Measurements from ENCODE around the gene MYO1G.

The MYO1G gene

GRCh38 chr7:44966731-44967538 is 11.9 kb downstream of the MYO1G start:
- DNase-seq (ENCODE audit: low spot score), result no peak

GRCh38 chr7:44965937-44966730 is 12.7 kb downstream of the MYO1G start:
- DNase-seq (ENCODE audit: low spot score), result no peak

GRCh38 chr7:44965441-44965903 is 13.3 kb downstream of the MYO1G start:
- DNase-seq (ENCODE audit: low spot score), result no peak

- DNase-seq (ENCODE audit: low spot score), result no peak
These were observed 13.9 kb downstream of the MYO1G start for GRCh38 chr7:44964831-44965440.

- DNase-seq (ENCODE audit: low spot score), result no peak
These were observed 14.4 kb downstream of the MYO1G start for GRCh38 chr7:44964384-44964830.

- DNase-seq (ENCODE audit: low spot score), result no peak
These were observed 15.2 kb downstream of the MYO1G start for GRCh38 chr7:44963364-44964290.

- no peak for DNase-seq (ENCODE audit: low spot score)
These were observed 16.1 kb downstream of the MYO1G start for GRCh38 chr7:44962483-44963251.

GRCh38 chr7:44961844-44962482 is 16.9 kb downstream of the MYO1G start:
- DNase-seq (ENCODE audit: low spot score), result no peak

- DNase-seq (ENCODE audit: low spot score), result no peak
These were observed 18.7 kb downstream of the MYO1G start for GRCh38 chr7:44960011-44960580.

- DNase-seq (ENCODE audit: low spot score), result peak; percentile 57
These were observed 19.3 kb downstream of the MYO1G start for GRCh38 chr7:44959433-44959951.

- DNase-seq (ENCODE audit: low spot score), result no peak
These were observed 20.0 kb downstream of the MYO1G start for GRCh38 chr7:44958645-44959344.

GRCh38 chr7:44956157-44956766 is 22.6 kb downstream of the MYO1G start:
- DNase-seq (ENCODE audit: low spot score), result no peak

GRCh38 chr7:44955733-44956132 is 23.1 kb downstream of the MYO1G start:
- no peak for DNase-seq (ENCODE audit: low spot score)

GRCh38 chr7:44953156-44953555 is 25.7 kb downstream of the MYO1G start:
- no peak for DNase-seq (ENCODE audit: low spot score)

- DNase-seq (ENCODE audit: low spot score), result no peak
These were observed 29.5 kb downstream of the MYO1G start for GRCh38 chr7:44949303-44949702.

GRCh38 chr7:44945479-44945878 is 33.3 kb downstream of the MYO1G start:
- no peak for DNase-seq (ENCODE audit: low spot score)

GRCh38 chr7:44944821-44945220 is 34.0 kb downstream of the MYO1G start:
- DNase-seq (ENCODE audit: low spot score), result no peak

GRCh38 chr7:44943631-44944030 is 35.2 kb downstream of the MYO1G start:
- no peak for DNase-seq (ENCODE audit: low spot score)

- DNase-seq (ENCODE audit: low spot score), result no peak
These were observed 41.4 kb downstream of the MYO1G start for GRCh38 chr7:44937426-44937825.
